NCI-H748 (cell line): ENCODE data around the gene LGI4.

Experiments used
- DNase-seq: peaks from one replicate; lab custom pipeline; 2025; ENCODE audit not compliant: unreplicated experiment; lab: John Stamatoyannopoulos, UW

LGI4 gene

GRCh38 chr19:35124098-35125060, 10.5 kb downstream of the LGI4 start:
- DNase-seq, result peak; percentile 93

GRCh38 chr19:35123573-35123972, 11.3 kb downstream of the LGI4 start:
- no peak for DNase-seq

GRCh38 chr19:35122687-35123551, 11.9 kb downstream of the LGI4 start:
- DNase-seq, result no peak

GRCh38 chr19:35120898-35121297, 14.0 kb downstream of the LGI4 start:
- DNase-seq, result no peak

- DNase-seq, result peak; percentile 98
Observed at GRCh38 chr19:35120492-35120891, 14.4 kb downstream of the LGI4 start.

- DNase-seq, result no peak
Observed at GRCh38 chr19:35119578-35120155, 15.2 kb downstream of the LGI4 start.

- DNase-seq, result no peak
Observed at GRCh38 chr19:35119091-35119490, 15.8 kb downstream of the LGI4 start.

- DNase-seq, result no peak
Observed at GRCh38 chr19:35118268-35119020, 16.4 kb downstream of the LGI4 start.

GRCh38 chr19:35117799-35118198, 17.1 kb downstream of the LGI4 start:
- DNase-seq, result no peak

- DNase-seq, result no peak
Observed at GRCh38 chr19:35117116-35117515, 17.7 kb downstream of the LGI4 start.

GRCh38 chr19:35116072-35116801, 18.6 kb downstream of the LGI4 start:
- DNase-seq, result peak; percentile 93

GRCh38 chr19:35115177-35115951, 19.5 kb downstream of the LGI4 start, which contains the start of gene FXYD3:
Gene FXYD3 (plus strand): TSS chr19:35115823. CDS start chr19:35119377, 3,554 bp downstream.
- no peak for DNase-seq

GRCh38 chr19:35114353-35115176, 20.3 kb downstream of the LGI4 start:
- peak; percentile 77 for DNase-seq

GRCh38 chr19:35112995-35113688, 21.7 kb downstream of the LGI4 start:
- DNase-seq, result no peak

GRCh38 chr19:35110974-35111373, 23.9 kb downstream of the LGI4 start:
- DNase-seq, result no peak

GRCh38 chr19:35109395-35110112, 25.3 kb downstream of the LGI4 start:
- DNase-seq, result no peak

GRCh38 chr19:35108730-35109129, 26.1 kb downstream of the LGI4 start:
- no peak for DNase-seq
